Glomerular endothelial cell (primary cell): ENCODE measurements around the gene PARP2. TPM values are rescaled to one million over a fixed set of nuclear protein-coding genes. Genes with fewer than 3 reads are reported as not detected.

Source experiments
- DNase-seq: peaks from one replicate; pipeline ENCODE4 v3.0.0-alpha.2; 2011; ENCODE audit warnings: low read depth, low spot score; ENCODE audit errors: extremely low read depth
- total RNA-seq: library from RNA; depleted of rRNA; stranded (reverse); fragments of >200 nt; gene quantifications from 2 replicates; pipeline ENCODE4 v1.2.3, GENCODE V29; 2015

The PARP2 gene
- total RNA-seq, 1 donor from 2014 or later, result 12.3 TPM

- no peak for DNase-seq
Measured at GRCh38 chr14:20391505-20391904, 48.1 kb downstream of the PARP2 start.

- no peak for DNase-seq
Measured at GRCh38 chr14:20397511-20397910, 54.1 kb downstream of the PARP2 start.

DNA sequence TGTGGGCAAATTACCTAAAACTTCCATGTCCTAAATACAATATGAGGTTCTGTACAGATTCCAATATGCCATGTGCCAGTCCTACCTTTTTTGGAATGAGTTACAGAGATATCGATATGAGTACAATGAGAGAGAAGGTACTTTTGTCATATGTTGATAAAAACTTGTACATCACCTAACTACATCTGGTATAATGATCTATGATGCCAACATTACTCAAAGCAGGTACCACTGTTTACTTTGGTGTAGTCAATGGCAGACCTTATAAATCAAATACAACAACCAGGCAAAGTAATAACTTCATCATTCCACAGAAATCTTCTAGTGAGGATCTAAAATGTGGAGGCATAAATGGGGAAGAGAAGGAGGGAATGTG lies 57.1 kb downstream of the PARP2 start:
- no peak for DNase-seq

DNA sequence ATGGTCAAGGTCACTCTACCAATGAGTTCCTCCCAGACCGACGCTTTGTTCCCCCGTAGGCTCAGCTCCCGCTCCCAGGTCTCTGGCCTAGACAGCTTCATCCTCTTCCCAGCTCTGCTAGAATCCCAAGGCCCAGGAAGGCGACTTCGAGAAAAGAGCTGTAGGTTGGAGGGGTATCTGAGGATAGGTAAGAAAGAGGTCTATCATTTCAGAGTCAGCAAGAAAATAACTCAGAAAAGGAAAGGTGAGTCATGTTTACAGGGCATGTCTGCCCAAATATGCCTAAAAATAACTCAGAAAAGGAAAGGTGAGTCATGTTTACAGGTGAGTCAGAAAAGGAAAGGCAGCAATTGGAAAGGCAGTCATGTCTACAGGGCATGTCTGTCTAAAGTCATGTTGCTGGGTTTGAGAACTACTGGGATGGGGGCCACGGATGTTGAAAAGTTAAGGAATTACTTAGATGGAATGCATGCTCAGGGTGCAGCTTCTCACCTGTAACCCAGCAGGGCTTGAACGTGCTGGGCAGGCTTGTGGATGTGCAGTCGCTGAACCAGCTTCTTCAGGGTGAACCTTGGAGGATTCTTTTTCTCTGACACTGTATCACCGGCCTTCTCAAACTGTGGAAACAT lies 57.6 kb downstream of the PARP2 start:
- DNase-seq, result no peak

DNA sequence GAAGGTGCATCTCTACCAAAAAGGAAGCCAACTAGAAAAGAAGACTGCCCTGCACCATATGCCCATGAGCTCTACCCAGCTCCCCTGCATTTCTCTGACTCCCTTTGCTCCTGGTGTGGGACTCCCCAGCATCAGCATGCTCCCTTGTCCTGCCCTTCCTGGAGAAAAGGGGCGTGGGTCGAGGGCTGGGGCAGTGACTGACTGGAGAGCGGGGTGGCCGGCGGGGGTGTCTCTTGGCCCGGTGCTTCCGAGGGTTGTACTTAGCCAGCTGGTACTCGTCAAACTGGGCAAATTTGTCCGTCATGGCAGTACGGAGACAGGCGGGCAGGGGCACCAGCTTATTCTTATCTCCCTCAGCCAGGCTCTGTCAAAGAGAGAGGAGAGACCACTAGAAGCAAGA lies 60.1 kb downstream of the PARP2 start:
- DNase-seq, result no peak

Other genes with a start within 250 kb of the PARP2 start
- not detected in 2 replicates for gene OR4K17, start 232.9 kb upstream of the PARP2 start, total RNA-seq
- gene OR4N5, start 204.8 kb upstream of the PARP2 start, total RNA-seq, result not detected in 2 replicates
- gene OR11G2, start 152.7 kb upstream of the PARP2 start, total RNA-seq, result not detected in 2 replicates
- gene OR11H6, start 119.9 kb upstream of the PARP2 start, total RNA-seq, result not detected in 2 replicates
- not detected in 2 replicates for gene OR11H7, start 114.7 kb upstream of the PARP2 start, total RNA-seq
- not detected in 2 replicates for gene OR11H4, start 104.3 kb upstream of the PARP2 start, total RNA-seq
- gene TTC5, start 37.7 kb upstream of the PARP2 start, total RNA-seq, result 10.7 and 10.8 TPM in 2 replicates
- gene CCNB1IP1, start 10.4 kb upstream of the PARP2 start, total RNA-seq, result 20.7 and 28.0 TPM in 2 replicates
- gene TEP1, start 69.9 kb downstream of the PARP2 start, total RNA-seq, result 16.7 and 22.7 TPM in 2 replicates
- not detected in 2 replicates for gene KLHL33, start 92.5 kb downstream of the PARP2 start, total RNA-seq
- gene OSGEP, start 111.2 kb downstream of the PARP2 start, total RNA-seq, result 56.8 and 84.3 TPM in 2 replicates
- 152 and 255 TPM in 2 replicates for gene APEX1, start 111.6 kb downstream of the PARP2 start, total RNA-seq
- gene PIP4P1, start 117.8 kb downstream of the PARP2 start, total RNA-seq, result 14.8 and 20.9 TPM in 2 replicates
- 131 and 170 TPM in 2 replicates for gene PNP, start 125.8 kb downstream of the PARP2 start, total RNA-seq
- gene RNASE10, start 161.9 kb downstream of the PARP2 start, total RNA-seq, result 1.2 TPM in 1 of 2 replicates, not detected in the other
- gene RNASE9, start 217.4 kb downstream of the PARP2 start, total RNA-seq, result not detected in 2 replicates
- gene RNASE11, start 244.4 kb downstream of the PARP2 start, total RNA-seq, result not detected in 2 replicates
- not detected in 2 replicates for gene RNASE12, start 247.7 kb downstream of the PARP2 start, total RNA-seq